CD14-positive monocyte (primary cell): ENCODE measurements around the gene PDGFD. TPM values are rescaled to one million over a fixed set of nuclear protein-coding genes. Genes with fewer than 3 reads are reported as not detected.

Experiments
- DNase-seq, 3 donors: peaks; one replicate each; pipeline ENCODE4 v3.0.0-alpha.2; 2011 to 2022
- H2AFZ ChIP-seq: 2 replicates; pipeline ENCODE4 v1.6.0; 2012; ENCODE audit warnings: mild to moderate bottlenecking, low read depth, low read length, inconsistent platforms; ENCODE audit not compliant: insufficient read depth, poor library complexity, severe bottlenecking
- H3K27ac ChIP-seq, 2 donors: 1 replicate in 1 of 2; 2 replicates in 1 of 2; pipeline ENCODE4 v1.5.1; 2012 to 2013; ENCODE audit warnings: low read length in 2 of 2, control low read depth in 1 of 2, inconsistent platforms in 1 of 2, low read depth in 1 of 2, mild to moderate bottlenecking in 1 of 2
- H3K27me3 ChIP-seq, 2 donors: one replicate each; pipeline versions ENCODE4 v1.6.0 to v1.6.1; 2011 to 2013; ENCODE audit warnings: low read length in 2 of 2; ENCODE audit not compliant: control insufficient read depth in 2 of 2, insufficient read depth in 2 of 2
- H3K36me3 ChIP-seq, 2 donors: replicated peaks in 1 of 2; 1 replicate in 1 of 2; 2 replicates in 1 of 2; pipeline versions ENCODE4 v1.5.1 to v1.6.1; 2012 to 2013; ENCODE audit warnings: low read length in 2 of 2, control low read depth in 1 of 2, inconsistent platforms in 1 of 2, mild to moderate bottlenecking in 1 of 2; ENCODE audit not compliant: insufficient read depth in 2 of 2, control insufficient read depth in 1 of 2
- H3K4me1 ChIP-seq, 2 donors: 1 replicate in 1 of 2; 2 replicates in 1 of 2; pipeline versions ENCODE4 v1.5.1 to v1.6.1; 2012 to 2013; ENCODE audit warnings: low read length in 2 of 2, control low read depth in 1 of 2, inconsistent platforms in 1 of 2, mild to moderate bottlenecking in 1 of 2, moderate library complexity in 1 of 2; ENCODE audit not compliant: insufficient read depth in 2 of 2, control insufficient read depth in 1 of 2
- H3K4me2 ChIP-seq: replicated peaks from 2 replicates; pipeline ENCODE3; 2012; ENCODE audit warnings: low read length, moderate library complexity, mild to moderate bottlenecking; ENCODE audit not compliant: poor library complexity, severe bottlenecking; ENCODE audit errors: extremely low read depth
- H3K4me3 ChIP-seq, 3 experiments: fragments of 200-600 bp in 1 of 3; sonication (generic) in 1 of 3; replicated peaks in 1 of 3; 1 replicate in 2 of 3; 2 replicates in 1 of 3; pipeline ENCODE4 v1.5.1; 2011 to 2013; ENCODE audit warnings: low read length in 3 of 3, mild to moderate bottlenecking in 3 of 3, control low read depth in 2 of 3, low read depth in 2 of 3, inconsistent platforms in 1 of 3, moderate library complexity in 1 of 3
- H3K79me2 ChIP-seq: 2 replicates; pipeline ENCODE4 v1.6.0; 2012; ENCODE audit warnings: mild to moderate bottlenecking, control low read depth, inconsistent platforms, low read length, moderate library complexity; ENCODE audit not compliant: insufficient read depth
- H3K9ac ChIP-seq: 2 replicates; pipeline ENCODE4 v1.6.0; 2017; ENCODE audit warnings: low read length, mild to moderate bottlenecking; ENCODE audit not compliant: insufficient read depth, poor library complexity, severe bottlenecking
- H3K9me3 ChIP-seq, 2 donors: replicated peaks in 1 of 2; 1 replicate in 1 of 2; 2 replicates in 1 of 2; pipeline versions ENCODE4 v1.5.1 to v1.6.1; 2012 to 2013; ENCODE audit warnings: low read length in 2 of 2, control low read depth in 1 of 2; ENCODE audit not compliant: control insufficient read depth in 1 of 2, insufficient read depth in 1 of 2
- H4K20me1 ChIP-seq: 2 replicates; pipeline ENCODE4 v1.6.0; 2012; ENCODE audit warnings: mild to moderate bottlenecking, low read length, control low read depth, moderate library complexity; ENCODE audit not compliant: insufficient read depth
- H3K27ac Mint-ChIP-seq, 7 donors: one replicate each; pipeline ENCODE4 v1.8.0; 2020; ENCODE audit warnings: mild to moderate bottlenecking in 7 of 7, mixed read lengths in 7 of 7, moderate library complexity in 6 of 7, inconsistent platforms in 2 of 7
- H3K27me3 Mint-ChIP-seq, 3 donors: one replicate each; pipeline ENCODE4 v1.8.0; 2021 to 2022; ENCODE audit warnings: low read depth in 3 of 3, mild to moderate bottlenecking in 3 of 3, mixed read lengths in 3 of 3, moderate library complexity in 3 of 3, inconsistent platforms in 1 of 3
- H3K36me3 Mint-ChIP-seq, 2 donors: one replicate each; pipeline ENCODE4 v1.8.0; 2020; ENCODE audit warnings: mixed read lengths in 2 of 2, inconsistent platforms in 1 of 2, mild to moderate bottlenecking in 1 of 2
- H3K4me1 Mint-ChIP-seq: one replicate; pipeline ENCODE4 v1.8.0; 2020; ENCODE audit warnings: mild to moderate bottlenecking, mixed read lengths
- H3K4me3 Mint-ChIP-seq, 2 donors: one replicate each; pipeline ENCODE4 v1.8.0; 2020; ENCODE audit warnings: mild to moderate bottlenecking in 2 of 2, mixed read lengths in 2 of 2, moderate library complexity in 1 of 2
- H3K9me3 Mint-ChIP-seq, 7 donors: one replicate each; pipeline ENCODE4 v1.8.0; 2020 to 2022; ENCODE audit warnings: mixed read lengths in 7 of 7, mild to moderate bottlenecking in 6 of 7, moderate library complexity in 6 of 7, inconsistent platforms in 2 of 7
- CTCF ChIP-seq: fragments of 200-600 bp; IDR thresholded peaks from one replicate; pipeline ENCODE4 v1.8.0; 2022; ENCODE audit warnings: antibody characterized with exemption, mild to moderate bottlenecking
- WGBS: methylation state at CpG from one replicate; pipeline ENCODE4 v1.1.5; 2013; ENCODE audit warnings: missing lambda C conversion rate; ENCODE audit not compliant: insufficient coverage; 5-methylcytosine and 5-hydroxymethylcytosine counted together
- intact Hi-C, 2 donors: fragments of 100-400 bp; cut with micrococcal nuclease; formaldehyde crosslinking; loops; one replicate each; pipeline versions ENCODE4 v1.15.0 to v1.15.1; 2023
- polyA plus RNA-seq, 3 donors: library from polyadenylated mRNA; depleted of rRNA in 1 of 3; unstranded in 2 of 3; stranded (reverse) in 1 of 3; fragments of 300-500 nt in 2 of 3; fragments of >200 nt in 1 of 3; fragmentation: Illumina TruSeq in 2 of 3; gene quantifications; 1 replicate in 2 of 3; 2 replicates in 1 of 3; pipeline ENCODE4 v1.2.3, GENCODE V29; 2012 to 2021

The PDGFD gene
- polyA plus RNA-seq, 3 donors: 0.05 to 0.15 TPM; not detected in 1

GRCh38 chr11:104092744-104093143 is 71.2 kb downstream of the PDGFD start:
- WGBS: 100% methylated on average over 1 of the region's 2 CpGs
- Histone ChIP-seq H3K27ac (no peak overlapping the region), H3K9ac (no peak overlapping the region), H3K27me3 (no peaks in the 10 kb centered on the region), H3K4me3 (no peak overlapping the region), H3K36me3 (no peaks in the 10 kb centered on the region), H3K79me2 (no peaks in the 10 kb centered on the region), H3K9me3 (no peaks in the 10 kb centered on the region), H4K20me1 (no peaks in the 10 kb centered on the region), H2AFZ (no peak overlapping the region), H3K4me1 (no peaks in the 10 kb centered on the region), H3K4me2 (no peak overlapping the region)
- H3K4me1 Mint-ChIP-seq: no peaks in the 10 kb centered on the region
- no peak overlapping the region for H3K4me3 Mint-ChIP-seq
- DNase-seq: no peak
- H3K9me3 Mint-ChIP-seq: no peaks in the 10 kb centered on the region
- H3K36me3 Mint-ChIP-seq: no peaks in the 10 kb centered on the region
- no peak overlapping the region for H3K27ac Mint-ChIP-seq
- TF ChIP-seq CTCF: no peak
- H3K27me3 Mint-ChIP-seq: peaks cover 0 to 6% (median 2%) of the 10 kb centered on the region in 3 donors
- intact Hi-C loops: no loop called here

- intact Hi-C loops: no loop called here
- H3K4me3 Mint-ChIP-seq: no peak overlapping the region
- no peaks in the 10 kb centered on the region for H4K20me1 ChIP-seq
- no peaks in the 10 kb centered on the region for H3K36me3 ChIP-seq
- no peaks in the 10 kb centered on the region for H3K79me2 ChIP-seq
- no peaks in the 10 kb centered on the region for H3K9me3 ChIP-seq
- no peak overlapping the region for H3K4me3 ChIP-seq
- TF ChIP-seq CTCF: no peak
- no peak overlapping the region for H3K27ac Mint-ChIP-seq
- no peaks in the 10 kb centered on the region for H3K36me3 Mint-ChIP-seq
- DNase-seq: no peak
- H3K4me1 ChIP-seq: no peaks in the 10 kb centered on the region
- no CpG with 5 or more reads among the region's 4 CpGs for WGBS
- H3K9ac ChIP-seq: no peak overlapping the region
- no peak overlapping the region for H2AFZ ChIP-seq
- H3K4me2 ChIP-seq: no peak overlapping the region
- H3K27ac ChIP-seq: no peak overlapping the region
- H3K9me3 Mint-ChIP-seq: no peaks in the 10 kb centered on the region
- no peaks in the 10 kb centered on the region for H3K4me1 Mint-ChIP-seq
- H3K27me3 Mint-ChIP-seq: peaks cover 0 to 6% (median 2%) of the 10 kb centered on the region in 3 donors
- no peaks in the 10 kb centered on the region for H3K27me3 ChIP-seq
Measured at GRCh38 chr11:104091281-104092096, 72.5 kb downstream of the PDGFD start.
